Caco-2 (cell line): ENCODE results near the gene RAB26. TPM values are rescaled to one million over a fixed set of nuclear protein-coding genes. Genes with fewer than 3 reads are reported as not detected.

Experiments
- BruUV-seq: library from RNA; stranded (reverse); fragments of 400-500 nt; replicated peaks from 2 replicates; lab custom pipeline; 2021; lab: Mats Ljungman, UMichigan
- CTCF ChIA-PET: fragments of 300-600 bp; sonication (Branson Sonifier 250); formaldehyde crosslinking; loops from one replicate; lab custom pipeline; 2022; ENCODE audit warnings: antibody characterized with exemption; lab: Charles Lee
- POLR2A ChIA-PET: fragments of 300-600 bp; sonication (Branson Sonifier 250); formaldehyde crosslinking; loops from one replicate; lab custom pipeline; 2022; ENCODE audit warnings: antibody characterized with exemption; lab: Charles Lee
- DNase-seq, 2 experiments: peaks; one replicate each; pipeline versions ENCODE4 v3.0.0 to v3.0.0-alpha.2; 2020 to 2022
- H3K27me3 ChIP-seq: replicated peaks from 2 replicates; pipeline ENCODE4 v1.6.0; 2011; ENCODE audit warnings: low read length; ENCODE audit not compliant: control insufficient read depth, insufficient read depth
- H3K36me3 ChIP-seq: 2 replicates; pipeline ENCODE4 v1.5.1; 2011; ENCODE audit warnings: low read length; ENCODE audit not compliant: control insufficient read depth, insufficient read depth
- H3K4me1 ChIP-seq: fragments of 250-450 bp; sonication (Bioruptor Pico); 2 replicates; pipeline ENCODE4 v1.5.1; 2020; ENCODE audit warnings: mild to moderate bottlenecking
- H3K4me3 ChIP-seq: 2 replicates; pipeline ENCODE4 v1.5.1; 2011; ENCODE audit warnings: low read depth, mild to moderate bottlenecking, control low read depth, low read length
- H3K9me3 ChIP-seq: fragments of 250-450 bp; sonication (Bioruptor Pico); 2 replicates; pipeline ENCODE4 v1.5.1; 2020; ENCODE audit warnings: mild to moderate bottlenecking, moderate library complexity
- H3K27ac Mint-ChIP-seq: one replicate; pipeline ENCODE4 v1.8.0; 2022; ENCODE audit warnings: mixed read lengths; ENCODE audit not compliant: unreplicated experiment
- H3K27me3 Mint-ChIP-seq: one replicate; pipeline ENCODE4 v1.8.0; 2022; ENCODE audit warnings: mixed read lengths; ENCODE audit not compliant: insufficient read depth, unreplicated experiment
- H3K36me3 Mint-ChIP-seq: one replicate; pipeline ENCODE4 v1.8.0; 2022; ENCODE audit warnings: mild to moderate bottlenecking, mixed read lengths; ENCODE audit not compliant: insufficient read depth, unreplicated experiment
- H3K4me1 Mint-ChIP-seq: one replicate; pipeline ENCODE4 v1.8.0; 2022; ENCODE audit warnings: low read depth, mixed read lengths; ENCODE audit not compliant: unreplicated experiment
- H3K4me3 Mint-ChIP-seq: one replicate; pipeline ENCODE4 v1.8.0; 2022; ENCODE audit warnings: mild to moderate bottlenecking, moderate library complexity, mixed read lengths; ENCODE audit not compliant: unreplicated experiment
- H3K9me3 Mint-ChIP-seq: one replicate; pipeline ENCODE4 v1.8.0; 2022; ENCODE audit warnings: mixed read lengths; ENCODE audit not compliant: unreplicated experiment
- intact Hi-C: fragments of 100-400 bp; cut with micrococcal nuclease; formaldehyde crosslinking; loops from one replicate; pipeline ENCODE4 v1.10.0; 2022; ENCODE audit not compliant: unreplicated experiment
- total RNA-seq: library from RNA; stranded (reverse); gene quantifications from 2 replicates; pipeline ENCODE4 v1.2.3, GENCODE V29; 2022
- TF ChIP-seq, protein P1 (sequence below), 2 experiments: fragments of 200-600 bp in 1 of 2; IDR thresholded peaks; 1 replicate in 1 of 2; 2 replicates in 1 of 2; pipeline versions ENCODE4 v1.5.1 to v1.8.0; 2011 to 2022; ENCODE audit warnings: antibody characterized with exemption in 1 of 2, control low read depth in 1 of 2, inconsistent platforms in 1 of 2, low read depth in 1 of 2, low read length in 1 of 2, mild to moderate bottlenecking in 1 of 2, moderate library complexity in 1 of 2; ENCODE audit not compliant: insufficient read depth in 1 of 2, severe bottlenecking in 1 of 2, unreplicated experiment in 1 of 2

Gene RAB26
- total RNA-seq, 1 experiment from 2014 or later: 1.0 TPM

DNA sequence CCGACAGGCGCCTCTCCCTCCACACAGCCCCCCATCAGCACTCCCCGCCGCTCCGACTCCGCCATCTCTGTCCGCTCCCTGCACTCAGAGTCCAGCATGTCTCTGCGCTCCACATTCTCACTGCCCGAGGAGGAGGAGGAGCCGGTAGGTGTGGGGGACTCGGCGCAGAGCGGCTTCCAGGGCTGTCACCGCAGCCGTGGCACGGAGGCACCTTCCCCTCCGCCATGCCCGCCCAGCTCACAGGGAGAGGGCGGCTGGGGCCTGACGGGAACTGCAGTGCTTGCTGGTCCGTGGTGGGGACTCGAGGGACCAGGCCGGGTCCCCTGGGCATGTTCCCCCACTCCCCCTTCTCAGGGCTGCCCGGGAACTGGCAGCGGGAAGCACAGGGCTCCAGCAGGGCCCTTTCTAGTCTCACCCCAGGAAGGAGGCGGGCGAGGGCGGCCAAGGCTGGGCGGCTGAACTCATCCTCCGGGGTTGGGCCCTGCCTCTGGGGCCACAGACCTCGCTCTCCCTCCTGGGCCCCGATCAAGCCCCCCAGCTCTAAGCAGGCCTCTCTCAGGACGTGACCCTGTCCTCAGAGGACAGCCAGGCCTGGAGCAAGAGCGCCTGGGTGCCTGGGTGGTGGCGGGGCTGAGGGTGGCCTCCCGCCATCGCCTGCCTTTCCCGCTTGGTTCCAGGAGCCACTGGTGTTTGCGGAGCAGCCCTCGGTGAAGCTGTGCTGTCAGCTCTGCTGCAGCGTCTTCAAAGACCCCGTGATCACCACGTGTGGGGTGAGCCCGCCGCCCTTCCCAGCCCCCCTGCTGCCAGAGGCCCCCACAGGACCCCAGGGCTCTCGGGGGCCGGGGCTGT lies 22.4 kb downstream of the RAB26 start:
- peaks cover 45% of the 10 kb centered on the region for H3K36me3 Mint-ChIP-seq
- H3K27ac Mint-ChIP-seq: no peak overlapping the region
- H3K9me3 ChIP-seq: no peaks in the 10 kb centered on the region
- ChIA-PET POLR2A (no interaction called here), CTCF (no interaction called here)
- TF ChIP-seq, protein P1, sequence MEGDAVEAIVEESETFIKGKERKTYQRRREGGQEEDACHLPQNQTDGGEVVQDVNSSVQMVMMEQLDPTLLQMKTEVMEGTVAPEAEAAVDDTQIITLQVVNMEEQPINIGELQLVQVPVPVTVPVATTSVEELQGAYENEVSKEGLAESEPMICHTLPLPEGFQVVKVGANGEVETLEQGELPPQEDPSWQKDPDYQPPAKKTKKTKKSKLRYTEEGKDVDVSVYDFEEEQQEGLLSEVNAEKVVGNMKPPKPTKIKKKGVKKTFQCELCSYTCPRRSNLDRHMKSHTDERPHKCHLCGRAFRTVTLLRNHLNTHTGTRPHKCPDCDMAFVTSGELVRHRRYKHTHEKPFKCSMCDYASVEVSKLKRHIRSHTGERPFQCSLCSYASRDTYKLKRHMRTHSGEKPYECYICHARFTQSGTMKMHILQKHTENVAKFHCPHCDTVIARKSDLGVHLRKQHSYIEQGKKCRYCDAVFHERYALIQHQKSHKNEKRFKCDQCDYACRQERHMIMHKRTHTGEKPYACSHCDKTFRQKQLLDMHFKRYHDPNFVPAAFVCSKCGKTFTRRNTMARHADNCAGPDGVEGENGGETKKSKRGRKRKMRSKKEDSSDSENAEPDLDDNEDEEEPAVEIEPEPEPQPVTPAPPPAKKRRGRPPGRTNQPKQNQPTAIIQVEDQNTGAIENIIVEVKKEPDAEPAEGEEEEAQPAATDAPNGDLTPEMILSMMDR (IDR thresholded peaks at IDR 0.05; ENCODE audit: insufficient read depth in 1 of 2, low read depth in 1 of 2, low read length in 1 of 2, severe bottlenecking in 1 of 2, unreplicated experiment in 1 of 2): no peak
- no peaks in the 10 kb centered on the region for H3K27me3 Mint-ChIP-seq
- no TSS peak for BruUV-seq
- no peaks in the 10 kb centered on the region for H3K27me3 ChIP-seq
- intact Hi-C loops: no loop called here
- H3K9me3 Mint-ChIP-seq: no peaks in the 10 kb centered on the region
- no peaks in the 10 kb centered on the region for H3K4me1 ChIP-seq
- no peak for DNase-seq
- no peak overlapping the region for H3K4me3 ChIP-seq
- no peaks in the 10 kb centered on the region for H3K4me1 Mint-ChIP-seq
- no peak overlapping the region for H3K4me3 Mint-ChIP-seq
- no peaks in the 10 kb centered on the region; the same call in 1 of the 2 replicates for H3K36me3 ChIP-seq

DNA sequence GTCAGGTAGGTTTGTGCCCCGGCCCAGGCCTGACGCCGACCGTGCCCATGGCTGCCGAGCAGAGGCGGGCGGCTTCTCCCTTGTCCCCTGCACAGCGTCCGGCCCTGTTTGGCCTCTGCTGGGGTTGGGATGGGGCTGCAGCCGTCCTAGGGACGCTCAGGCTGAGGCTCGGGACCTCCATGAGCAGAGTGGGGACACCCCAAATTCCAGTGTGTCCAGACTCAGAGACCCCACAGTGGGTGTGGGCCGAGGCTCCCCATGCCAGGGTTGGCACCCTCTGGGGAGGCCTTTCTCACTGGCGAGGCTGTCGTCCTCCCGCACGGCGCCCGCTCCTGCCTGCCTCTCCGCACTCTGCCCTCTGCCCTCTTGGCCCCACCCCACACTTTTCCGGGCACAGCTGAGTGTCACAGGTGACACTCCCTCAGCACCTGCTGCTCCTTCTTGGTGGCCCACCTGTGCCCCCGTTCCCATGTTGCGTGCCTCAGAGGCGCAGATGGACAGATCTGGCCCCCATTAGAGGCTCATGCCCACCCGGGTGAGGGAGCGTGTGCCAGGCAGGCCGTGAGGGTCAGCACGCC lies 23.3 kb downstream of the RAB26 start:
- H3K4me1 Mint-ChIP-seq: no peaks in the 10 kb centered on the region
- no peaks in the 10 kb centered on the region for H3K9me3 Mint-ChIP-seq
- Histone ChIP-seq H3K36me3 (no peaks in the 10 kb centered on the region; the same call in none of the 2 replicates), H3K27me3 (no peaks in the 10 kb centered on the region), H3K4me1 (no peaks in the 10 kb centered on the region), H3K9me3 (no peaks in the 10 kb centered on the region), H3K4me3 (no peak overlapping the region)
- ChIA-PET CTCF (no interaction called here), POLR2A (no interaction called here)
- no TSS peak for BruUV-seq
- no peak for DNase-seq
- TF ChIP-seq, protein P1 (IDR thresholded peaks at IDR 0.05; ENCODE audit: insufficient read depth in 1 of 2, low read depth in 1 of 2, low read length in 1 of 2, severe bottlenecking in 1 of 2, unreplicated experiment in 1 of 2): no peak
- intact Hi-C loops: no loop called here
- H3K27ac Mint-ChIP-seq: no peak overlapping the region
- H3K36me3 Mint-ChIP-seq: peaks cover 47% of the 10 kb centered on the region
- H3K27me3 Mint-ChIP-seq: no peaks in the 10 kb centered on the region
- H3K4me3 Mint-ChIP-seq: no peak overlapping the region

DNA sequence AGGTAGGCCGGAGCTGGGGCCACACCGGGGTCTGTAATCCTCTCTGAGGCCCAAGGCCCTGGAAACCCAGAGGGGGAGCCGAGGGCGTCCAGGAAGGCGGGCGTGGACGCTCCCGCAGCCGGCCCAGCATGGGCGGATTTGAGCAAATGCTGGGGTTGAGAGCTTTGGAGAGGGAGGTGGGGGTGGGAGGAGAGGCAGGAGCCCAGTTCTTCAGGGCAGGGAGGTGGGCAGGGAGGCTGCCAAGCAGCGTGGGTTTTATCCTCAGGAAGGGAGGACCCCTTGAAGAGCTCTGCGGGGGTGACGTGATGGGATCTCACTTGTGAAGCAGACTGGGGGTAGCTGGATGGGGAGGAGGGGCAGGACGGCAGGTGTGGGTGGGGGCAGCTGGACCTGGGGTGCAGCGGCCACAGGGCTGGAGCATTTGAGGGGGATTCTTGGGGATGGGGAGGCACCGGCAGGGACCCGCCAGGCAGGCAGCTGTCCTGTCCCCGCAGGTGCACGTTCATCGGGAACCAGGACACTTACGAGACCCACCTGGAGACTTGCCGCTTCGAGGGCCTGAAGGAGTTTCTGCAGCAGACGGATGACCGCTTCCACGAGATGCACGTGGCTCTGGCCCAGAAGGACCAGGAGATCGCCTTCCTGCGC lies 24.4 kb downstream of the RAB26 start:
- BruUV-seq: no TSS peak
- POLR2A ChIA-PET: interaction anchor here (1.0 kb wide), 1 partner anchor 18 kb away, joined by 3 read pairs; the partner anchor contains the start of gene TRAF7
- no peaks in the 10 kb centered on the region for H3K9me3 ChIP-seq
- CTCF ChIA-PET: interaction anchor here (0.6 kb wide), 1 partner anchor 117 kb away, joined by 3 read pairs; no protein-coding TSS in a partner anchor
- Mint-ChIP-seq H3K27ac (no peak overlapping the region), H3K27me3 (no peaks in the 10 kb centered on the region), H3K36me3 (peaks cover 58% of the 10 kb centered on the region), H3K9me3 (no peaks in the 10 kb centered on the region), H3K4me1 (no peaks in the 10 kb centered on the region), H3K4me3 (no peak overlapping the region)
- no peaks in the 10 kb centered on the region for H3K27me3 ChIP-seq
- TF ChIP-seq, protein P1 (IDR thresholded peaks at IDR 0.05; ENCODE audit: insufficient read depth in 1 of 2, low read depth in 1 of 2, low read length in 1 of 2, severe bottlenecking in 1 of 2, unreplicated experiment in 1 of 2): no peak
- no peak for DNase-seq
- no peaks in the 10 kb centered on the region; the same call in 1 of the 2 replicates for H3K36me3 ChIP-seq
- no peak overlapping the region for H3K4me3 ChIP-seq
- intact Hi-C loops: no loop called here
- no peaks in the 10 kb centered on the region for H3K4me1 ChIP-seq
